GM21360 (cell line): Measurements from ENCODE around the gene MKI67.
A peak's percentile ranks its signal among the peaks of the same experiment; 100 is the strongest.
"Not testable (repeated sequence)": the region's sequence is repeated elsewhere in the genome, so short reads cannot be mapped to it uniquely, and the experiment has no call there.

Source experiments
- ATAC-seq: cut with Tn5 transposase; IDR thresholded peaks from one replicate; pipeline ENCODE4 v1.9.1; 2021; ENCODE audit warnings: mild to moderate bottlenecking, moderate library complexity; ENCODE audit not compliant: unreplicated experiment

The MKI67 gene

DNA sequence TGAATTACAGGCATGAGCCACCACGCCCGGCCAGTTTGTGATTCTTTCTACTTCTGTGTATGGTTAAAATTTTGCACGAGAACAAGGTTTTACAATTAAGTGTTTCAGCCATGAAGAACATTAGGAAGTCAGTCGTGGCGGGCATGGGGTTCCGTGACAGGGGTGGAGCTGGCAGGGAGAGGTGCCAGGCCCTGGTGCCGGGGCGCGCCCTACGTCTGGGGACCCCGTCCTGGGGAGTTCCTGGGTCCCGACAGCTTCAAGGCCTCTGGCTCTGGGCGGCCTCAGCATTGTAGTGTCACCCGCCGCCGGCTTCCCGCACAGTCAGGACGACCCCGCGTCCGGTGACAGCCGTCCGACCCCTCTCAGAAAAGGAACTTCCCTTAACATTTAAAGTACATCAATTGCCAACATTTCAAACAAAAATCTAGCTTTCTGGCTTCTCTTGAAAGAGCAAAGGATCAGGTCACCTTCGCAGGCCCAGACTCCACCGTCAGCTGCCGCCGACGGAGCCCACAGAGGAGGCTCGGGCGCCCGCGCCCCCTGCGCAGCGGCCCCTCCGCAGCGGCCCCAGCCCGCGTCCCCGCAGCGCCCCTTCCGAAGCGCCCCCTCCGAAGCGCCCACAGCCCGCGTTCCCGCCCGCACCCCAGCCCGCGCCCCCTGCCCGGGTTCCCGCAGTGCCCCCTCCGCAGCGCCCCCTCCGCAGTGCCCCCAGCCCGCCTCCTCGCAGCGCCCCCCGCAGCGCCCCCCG, 23.2 kb upstream of the MKI67 start:
- ATAC-seq, result no peak

DNA sequence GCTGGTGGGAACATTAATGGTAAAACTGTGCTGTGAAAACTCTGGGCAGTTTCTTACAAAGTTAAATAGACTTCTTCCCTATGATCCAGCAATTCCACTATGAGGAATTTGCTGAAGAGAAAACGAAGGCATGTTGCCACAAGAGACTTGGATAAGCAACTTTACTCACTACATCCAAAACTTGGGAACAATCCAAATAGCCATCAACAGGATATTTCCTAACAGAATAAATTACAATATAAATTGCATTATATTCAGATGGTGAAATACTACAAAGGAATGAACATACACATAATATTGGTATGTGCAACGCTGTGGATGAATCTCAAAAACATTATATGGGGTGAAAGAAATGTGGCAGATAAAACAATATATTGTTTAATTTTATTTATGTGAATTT, 21.4 kb upstream of the MKI67 start:
- ATAC-seq, result no peak

DNA sequence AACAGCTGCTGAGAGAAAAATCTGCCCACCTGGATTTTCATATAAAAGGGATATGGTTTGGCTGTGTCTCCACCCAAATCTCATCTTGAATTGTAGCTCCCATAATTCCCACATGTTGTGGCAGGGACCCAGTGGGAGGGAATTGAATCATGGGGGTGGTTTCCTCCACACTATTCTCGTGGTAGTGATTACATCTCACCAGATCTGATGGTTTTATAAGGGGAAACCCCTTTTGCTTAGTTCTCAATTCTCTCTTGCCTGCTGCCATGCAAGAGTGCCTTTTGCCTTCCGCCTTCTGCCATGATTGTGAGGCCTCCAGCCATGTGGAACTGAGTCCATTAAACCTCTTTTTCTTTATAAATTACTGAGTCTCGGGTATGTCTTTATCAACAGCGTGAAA, 20.8 kb upstream of the MKI67 start:
- peak; percentile 68 for ATAC-seq

DNA sequence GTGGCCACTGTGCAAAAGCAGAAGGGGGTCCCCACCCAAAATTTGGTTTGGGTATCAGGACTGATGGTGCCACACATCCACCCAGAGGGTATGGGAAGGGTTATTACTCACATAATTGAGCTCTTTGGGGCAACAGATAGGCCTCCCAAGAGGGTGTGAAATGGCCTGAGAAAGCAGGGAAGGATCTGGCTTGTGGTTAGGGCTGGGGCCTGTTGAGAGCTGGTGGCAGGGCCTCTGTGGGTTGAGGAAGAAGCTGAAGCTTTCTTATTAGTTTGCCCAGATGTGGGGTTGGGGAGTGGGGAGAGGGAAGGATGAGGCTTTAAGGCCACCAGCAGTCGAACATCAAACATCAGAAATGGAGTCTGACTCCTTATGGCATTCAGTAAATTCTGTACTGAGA, 18.3 kb upstream of the MKI67 start:
- ATAC-seq, result no peak

DNA sequence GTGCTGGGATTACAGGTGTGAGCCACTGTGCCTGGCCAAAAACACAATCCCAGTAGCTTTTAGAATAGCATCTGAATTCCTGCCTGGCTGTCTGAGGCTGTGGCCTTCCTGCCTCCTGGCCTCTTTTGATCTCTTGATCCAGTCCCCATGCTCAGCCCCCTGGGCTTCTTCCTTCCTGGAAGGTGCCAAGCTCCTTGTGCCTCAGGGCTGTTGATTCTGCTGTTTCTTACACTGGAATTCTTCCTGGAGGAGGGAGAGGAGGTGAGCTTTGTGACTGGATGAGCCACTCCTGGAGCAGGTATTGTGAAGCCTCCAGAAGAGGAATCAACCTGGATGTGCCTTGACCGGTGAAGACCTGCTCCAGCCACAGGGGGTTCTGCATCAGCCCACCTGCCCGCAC, 17.3 kb upstream of the MKI67 start:
- ATAC-seq, result no peak

DNA sequence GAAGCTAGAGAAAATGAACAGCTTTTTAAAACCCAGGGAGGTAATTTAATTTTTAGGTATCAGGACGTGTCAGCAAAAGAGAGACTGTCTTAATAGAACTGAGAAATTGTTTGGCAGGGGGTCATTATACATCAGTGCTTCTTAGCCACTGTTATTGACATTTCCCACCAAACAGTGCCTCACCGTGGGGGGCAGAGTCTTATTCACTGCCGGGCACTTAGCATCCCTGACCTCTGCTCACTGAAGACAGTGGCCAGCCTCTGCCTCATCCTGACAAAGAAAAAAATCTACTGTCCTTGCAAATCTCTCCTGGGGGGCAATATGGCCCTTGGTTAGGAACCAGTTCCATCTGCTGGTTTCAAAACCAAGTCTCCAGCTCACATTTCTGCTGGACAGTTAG, 14.2 kb upstream of the MKI67 start:
- ATAC-seq, result no peak

DNA sequence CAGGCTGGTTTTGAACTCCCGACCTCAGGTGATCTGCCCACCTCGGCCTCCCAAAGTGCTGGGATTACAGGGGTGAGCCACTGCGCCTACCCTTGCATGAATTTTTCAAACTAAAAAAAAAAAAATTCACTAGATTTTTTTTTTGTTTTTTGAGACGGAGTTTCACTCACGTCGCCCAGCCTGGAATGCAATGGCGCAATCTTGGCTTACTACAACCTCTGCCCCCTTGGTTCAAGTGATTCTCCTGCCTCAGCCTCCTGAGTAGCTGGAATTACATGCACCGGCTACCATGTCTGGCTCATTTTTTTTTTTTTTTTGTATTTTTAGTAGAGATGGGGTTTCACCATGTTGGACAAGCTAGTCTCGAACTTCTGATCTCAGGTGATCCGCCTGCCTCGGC, 12.2 kb upstream of the MKI67 start:
- not testable (repeated sequence) for ATAC-seq

DNA sequence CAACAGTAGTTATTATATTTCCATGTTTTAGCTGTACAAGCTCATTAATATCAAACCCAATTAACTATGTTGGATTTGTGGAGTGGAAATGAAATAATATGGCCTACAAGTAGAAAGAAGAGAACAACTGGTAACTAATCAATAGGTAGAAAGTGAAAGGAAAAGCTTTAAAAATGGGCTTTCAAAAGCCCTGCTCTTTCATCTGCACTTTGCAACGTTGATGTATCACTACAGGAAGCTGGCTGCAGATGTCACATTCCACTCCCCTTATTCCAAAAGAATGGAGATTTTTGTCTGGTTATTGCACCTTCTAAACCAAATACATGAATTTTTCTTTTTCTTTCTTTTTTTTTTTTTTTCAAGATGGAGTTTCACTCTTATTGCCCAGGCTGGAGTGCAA, 11.7 kb upstream of the MKI67 start:
- ATAC-seq, result no peak

DNA sequence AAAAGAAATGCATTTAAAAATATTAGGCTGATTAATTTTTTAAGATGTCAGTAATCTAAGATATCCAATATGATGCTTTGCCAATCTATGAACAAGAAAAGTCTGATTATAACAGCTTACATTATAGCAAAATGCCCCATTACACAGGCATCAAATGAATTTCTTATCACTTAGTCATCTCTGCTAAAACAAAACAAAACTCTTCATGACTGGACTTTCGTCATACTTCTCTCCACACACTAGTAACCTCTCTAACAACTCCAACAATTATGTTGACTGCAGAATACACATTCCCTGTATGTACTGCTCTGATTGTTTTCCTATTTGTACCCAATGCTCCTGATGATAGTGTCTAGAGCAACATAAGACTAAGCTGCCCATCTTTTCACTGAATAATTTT, 3.8 kb upstream of the MKI67 start:
- ATAC-seq, result no peak

DNA sequence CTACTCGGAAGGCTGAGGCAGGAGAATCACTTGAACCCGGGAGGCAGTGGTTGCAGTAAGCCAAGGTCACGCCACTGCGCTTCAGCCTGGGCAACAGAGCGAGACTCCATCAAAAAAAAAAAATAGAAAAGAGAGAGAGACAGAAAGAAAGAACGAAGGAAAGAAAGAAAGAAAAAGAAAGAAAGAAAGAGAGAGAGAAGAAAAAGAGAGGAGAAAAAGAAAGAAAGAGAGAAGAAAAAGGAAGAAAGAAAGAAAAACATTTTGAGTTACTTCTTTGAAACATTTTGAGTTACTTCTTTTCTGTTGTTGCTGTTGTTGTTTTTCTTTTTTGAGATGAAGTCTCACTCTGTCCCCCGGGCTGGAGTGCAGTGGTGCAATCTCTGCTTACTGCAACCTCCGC, 2.4 kb upstream of the MKI67 start:
- ATAC-seq, result no peak

DNA sequence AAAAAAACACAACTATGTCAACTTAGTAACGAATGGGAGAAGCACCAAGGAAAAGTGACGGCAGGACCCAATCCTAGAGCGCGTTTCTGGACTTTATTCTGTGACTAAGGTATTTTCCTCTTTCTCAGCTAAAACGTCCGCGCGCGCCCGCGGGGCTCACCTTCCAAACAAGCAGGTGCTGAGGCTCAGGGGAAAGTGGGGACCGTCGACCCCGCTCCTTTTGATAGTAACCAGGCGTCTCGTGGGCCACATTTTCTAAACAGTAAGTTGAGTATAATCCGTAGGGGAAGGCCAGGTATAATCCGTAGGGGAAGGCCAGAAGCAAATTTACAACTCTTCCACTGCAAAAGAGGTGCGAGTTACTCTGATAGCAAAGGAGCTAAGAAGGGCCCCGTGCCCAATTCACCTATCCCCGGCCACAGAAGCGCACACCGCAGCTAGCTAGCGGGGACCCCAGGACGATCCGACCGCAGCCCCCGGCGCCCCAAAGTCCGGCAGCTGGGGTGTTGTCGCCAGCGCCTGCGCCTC, 743 bp downstream of the MKI67 start:
- no peak for ATAC-seq

DNA sequence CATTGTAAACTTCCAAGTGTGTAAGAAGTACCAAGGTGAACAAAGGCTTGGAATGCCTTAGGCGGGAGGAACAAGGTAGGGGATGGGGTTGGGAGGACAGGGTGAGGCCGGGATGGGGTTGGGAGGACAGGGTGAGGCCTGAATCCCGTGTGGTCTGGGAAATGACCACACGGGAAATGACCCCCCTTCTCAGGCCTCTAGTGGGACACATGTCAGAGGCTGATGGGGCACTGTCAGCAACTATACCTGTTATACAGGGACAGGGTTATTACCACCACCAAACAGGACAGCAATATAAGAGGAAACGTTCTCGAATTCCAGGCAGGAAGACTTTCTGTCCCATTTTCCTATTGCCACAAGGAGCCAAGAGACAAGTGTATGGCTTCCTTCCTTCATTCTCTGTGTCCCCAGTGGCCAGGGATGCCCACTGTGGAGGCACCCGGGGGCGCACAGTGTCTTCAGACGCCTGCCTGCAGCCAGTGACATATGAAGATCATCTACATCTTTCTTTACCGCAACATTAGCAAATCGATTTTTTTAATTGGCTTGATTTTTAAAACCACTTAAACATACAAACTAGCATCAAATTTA, 1.3 kb downstream of the MKI67 start:
- ATAC-seq, result no peak

DNA sequence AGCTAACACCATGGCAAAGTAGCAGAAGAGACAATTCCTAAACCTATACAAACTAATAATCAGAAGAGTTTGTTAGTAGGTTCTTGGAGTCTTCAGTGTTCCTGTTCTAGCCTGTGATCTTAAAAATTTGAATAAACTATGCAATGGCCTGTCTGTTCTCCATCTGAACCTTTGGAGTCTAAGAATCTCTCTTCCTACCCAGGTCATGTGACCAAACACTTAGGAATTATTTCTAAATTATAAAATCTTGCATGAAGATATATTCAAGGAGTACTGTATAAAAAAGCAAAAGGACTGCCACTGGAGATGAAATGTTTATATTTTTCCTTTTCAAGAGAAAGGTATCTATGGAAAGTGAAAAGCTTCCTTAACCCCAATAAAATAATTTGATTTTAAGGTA, 2.4 kb downstream of the MKI67 start:
- no peak for ATAC-seq

DNA sequence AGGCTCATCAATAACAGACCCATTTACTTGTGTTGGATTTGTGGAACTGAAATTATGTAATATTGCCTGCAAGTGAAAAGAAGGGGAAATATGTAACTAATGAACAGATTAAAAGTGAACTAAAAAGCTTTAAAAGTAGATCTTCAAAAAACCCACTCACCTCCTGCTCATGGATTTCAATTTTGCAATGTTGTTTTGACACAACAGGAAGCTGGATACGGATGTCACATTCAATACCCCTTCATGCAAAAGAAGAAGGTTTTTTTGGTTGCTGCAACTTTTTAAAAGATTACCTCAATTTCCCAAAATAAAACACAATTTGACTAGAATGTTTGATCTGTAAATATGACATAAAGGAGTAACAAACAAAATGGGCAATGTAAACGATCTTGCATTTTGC, 3.3 kb downstream of the MKI67 start:
- no peak for ATAC-seq

DNA sequence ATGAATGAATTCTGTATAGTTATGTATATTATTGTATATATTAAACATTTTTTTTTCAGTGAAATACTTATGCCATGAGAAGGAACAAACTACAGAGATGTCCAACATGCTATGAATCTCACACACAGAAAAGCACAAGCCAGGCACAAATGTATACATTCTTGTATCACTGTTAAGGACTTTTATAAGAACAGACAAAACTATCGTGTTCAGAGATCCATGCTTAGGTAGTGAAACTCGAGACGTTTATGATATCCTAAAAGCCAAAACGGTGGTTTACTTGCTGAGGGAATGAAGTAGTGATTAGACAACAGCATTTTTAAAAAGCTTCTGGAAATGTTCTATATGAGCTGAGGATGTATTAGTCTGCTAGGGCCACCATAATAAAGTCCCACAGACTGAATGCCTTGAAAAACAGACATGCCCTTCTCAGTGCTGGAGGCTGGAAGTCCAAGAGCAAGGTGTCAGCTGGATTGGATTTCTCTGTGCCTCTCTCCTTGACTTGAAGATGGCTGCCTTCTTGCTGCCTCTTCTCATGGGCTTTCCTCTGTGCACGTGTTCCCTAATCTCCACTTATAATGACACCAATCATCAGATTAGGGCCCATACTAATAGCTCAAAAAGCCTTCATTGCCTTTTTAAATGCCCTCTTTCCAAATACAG, 4.3 kb downstream of the MKI67 start:
- ATAC-seq, result no peak

DNA sequence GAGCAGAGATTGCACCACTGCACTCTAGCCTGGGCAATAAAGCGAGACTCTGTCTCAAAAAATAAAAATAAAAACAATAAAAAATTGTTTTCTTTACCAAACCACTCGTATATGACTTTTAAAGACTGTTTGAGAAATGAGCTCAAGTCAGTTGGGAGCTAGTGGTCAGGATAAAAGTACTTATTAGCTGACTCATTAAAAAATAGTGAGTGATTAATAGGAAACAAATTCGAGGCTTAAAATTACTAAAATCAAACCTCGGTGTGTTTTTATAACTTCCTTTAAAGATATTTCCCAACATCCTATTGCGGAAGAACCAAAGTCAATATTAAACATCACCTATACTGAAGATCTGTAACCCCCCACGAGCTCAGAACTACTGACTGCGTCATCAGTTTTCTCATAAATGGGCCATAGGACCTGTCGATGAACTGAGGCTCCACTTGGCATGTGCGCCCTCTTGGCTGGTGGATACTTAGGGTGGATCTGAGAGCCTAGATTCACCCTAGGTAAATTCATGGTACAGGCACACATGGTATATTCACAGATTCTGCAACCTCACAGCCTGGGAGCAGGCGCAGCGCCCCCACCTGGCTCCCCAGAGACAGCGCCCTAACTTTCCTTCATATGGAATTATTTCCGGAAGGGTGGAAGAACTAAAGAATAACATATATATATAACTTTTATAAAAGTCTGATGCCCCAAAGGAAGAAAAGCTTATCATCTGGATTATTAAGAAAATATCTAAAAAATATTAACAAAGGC, 9.2 kb downstream of the MKI67 start:
- ATAC-seq, result no peak

DNA sequence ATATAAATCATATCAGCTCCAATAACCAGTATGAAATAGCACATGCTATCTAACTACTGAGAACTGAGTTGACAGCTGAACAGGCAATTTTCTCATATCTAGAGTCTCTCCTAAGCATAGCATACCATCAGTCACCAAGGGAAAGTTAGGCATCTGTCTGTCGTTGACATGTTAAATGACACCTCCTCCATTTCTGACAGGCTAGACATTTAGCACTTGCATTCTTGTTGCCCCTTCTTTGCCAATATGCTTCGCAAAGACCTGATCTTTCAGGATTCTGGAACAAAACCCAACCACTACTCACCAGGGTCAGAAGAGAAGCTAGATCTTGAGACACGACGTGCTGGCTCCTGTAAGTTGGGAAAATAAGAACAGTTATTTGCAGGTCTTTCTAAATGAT, 10.0 kb downstream of the MKI67 start:
- no peak for ATAC-seq

DNA sequence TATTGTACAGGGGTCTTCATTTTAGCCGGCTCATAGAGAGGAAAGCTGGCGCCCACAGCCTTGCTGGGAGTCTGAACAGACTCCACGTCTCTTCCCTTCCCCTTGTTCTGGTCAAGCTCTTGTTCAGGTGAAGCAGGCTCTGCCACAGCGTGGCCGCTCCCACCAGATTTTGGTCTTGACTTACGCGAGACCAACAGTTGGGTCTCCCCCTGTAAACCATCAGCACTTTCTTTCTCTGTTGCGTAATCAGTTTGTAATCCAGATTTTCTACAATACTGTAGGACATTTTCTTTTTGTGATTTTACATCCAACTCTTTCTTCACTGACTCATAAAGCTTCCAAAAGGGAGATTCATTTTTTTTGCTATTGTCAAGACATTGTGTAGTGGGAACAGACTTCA, 10.9 kb downstream of the MKI67 start:
- no peak for ATAC-seq

DNA sequence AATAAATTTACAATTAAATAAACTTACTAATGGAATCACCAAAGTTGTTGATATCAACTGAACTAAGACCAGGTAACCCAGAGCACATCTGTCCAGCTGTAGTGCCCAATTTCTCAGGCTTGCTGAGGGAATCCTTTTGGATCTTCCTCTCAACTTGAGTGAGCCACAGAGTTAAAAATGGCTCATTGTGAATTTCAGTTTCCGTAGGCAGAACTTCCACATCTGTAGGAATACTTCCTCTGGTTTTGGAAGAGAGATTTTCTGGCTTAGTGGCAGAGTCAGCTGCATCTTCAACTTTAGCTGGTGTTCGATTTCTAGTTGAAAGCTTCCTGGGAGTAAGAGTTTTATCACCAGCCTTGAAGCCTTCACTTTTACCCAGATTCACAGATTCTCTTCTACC, 11.3 kb downstream of the MKI67 start:
- ATAC-seq, result no peak

DNA sequence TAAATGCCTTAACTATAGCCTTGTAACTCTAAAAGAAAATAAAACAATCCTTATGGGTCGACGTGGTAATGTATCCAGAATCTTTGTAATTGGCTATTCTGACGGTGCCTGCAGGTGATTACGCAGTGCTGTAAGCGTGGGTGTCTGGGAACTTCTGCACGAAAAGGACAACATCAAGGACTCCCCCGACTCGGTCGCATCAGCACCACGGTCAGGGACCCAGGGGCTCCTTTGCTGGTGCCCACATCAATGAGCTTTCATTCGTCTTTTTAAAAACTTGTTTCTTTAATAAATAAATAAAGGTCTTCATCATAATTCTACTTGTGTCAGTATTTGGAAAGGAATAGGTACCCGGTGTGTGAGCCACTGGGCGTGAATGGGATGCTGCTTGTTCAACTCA, 13.2 kb downstream of the MKI67 start:
- no peak for ATAC-seq

DNA sequence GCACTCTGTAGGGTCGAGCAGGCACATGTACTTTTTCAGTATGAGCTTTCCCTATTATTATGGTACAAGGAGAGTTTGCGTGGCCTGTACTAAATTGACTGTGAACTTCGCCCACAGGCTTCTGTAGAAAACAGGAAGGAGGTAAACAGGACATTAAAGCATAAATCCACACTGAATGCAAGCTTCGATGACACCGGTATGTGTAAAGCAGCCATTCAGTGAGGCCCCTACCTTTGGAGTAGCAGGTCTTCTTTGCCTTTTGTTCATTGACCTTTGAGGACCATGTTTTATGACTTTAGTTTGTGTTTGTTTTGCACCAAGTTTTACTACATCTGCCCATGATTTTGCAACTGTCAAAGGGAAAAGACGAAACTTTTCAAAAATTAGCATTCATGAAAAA, 14.5 kb downstream of the MKI67 start:
- no peak for ATAC-seq

DNA sequence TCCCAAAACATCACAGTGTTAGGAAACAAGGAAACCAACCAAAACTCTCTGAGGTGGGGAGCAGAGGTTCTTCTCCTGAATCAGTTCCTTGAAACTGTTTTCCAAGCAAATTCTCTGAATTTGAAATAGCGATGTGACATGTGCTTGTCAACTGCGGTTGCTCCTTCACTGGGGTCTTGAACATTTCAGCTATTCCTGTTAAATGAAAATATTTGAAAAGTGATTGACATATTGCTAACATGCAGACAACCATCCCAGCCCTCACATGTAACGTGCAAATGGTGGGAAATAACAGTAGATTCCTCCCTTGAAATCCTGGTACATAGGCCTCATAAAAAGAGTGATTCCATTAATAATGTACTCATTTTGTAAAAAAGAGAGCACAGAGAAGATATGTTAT, 15.9 kb downstream of the MKI67 start:
- no peak for ATAC-seq
